ENCODE measurements around the gene MYO19. TPM values are rescaled to one million over a fixed set of nuclear protein-coding genes. Genes with fewer than 3 reads are reported as not detected.

MYO19 gene
- total RNA-seq, 2 experiments from 2014 or later, result 106 to 114 TPM

- POLR2A ChIA-PET, result interaction anchor here (1.0 to 1.5 kb wide), 2 partner anchors 12 to 20 kb away, joined by 3 read pairs; no protein-coding TSS in a partner anchor
- Mint-ChIP-seq H3K9me3 (peaks cover 2% of the 10 kb centered on the region), H3K27me3 (no peaks in the 10 kb centered on the region), H3K4me3 (no peak overlapping the region), H3K36me3 (ENCODE audit: low read depth) (peaks cover 54% of the 10 kb centered on the region), H3K4me1 (ENCODE audit: low read depth) (peaks cover 32% of the 10 kb centered on the region), H3K27ac (peak overlapping the region; percentile 55)
- ATAC-seq (no peak), DNase-seq (no peak)
- CTCF ChIA-PET, result interaction anchor here (1.2 kb wide), 1 partner anchor 13 kb away, joined by 3 read pairs; no protein-coding TSS in a partner anchor
- TF ChIP-seq, protein P1, sequence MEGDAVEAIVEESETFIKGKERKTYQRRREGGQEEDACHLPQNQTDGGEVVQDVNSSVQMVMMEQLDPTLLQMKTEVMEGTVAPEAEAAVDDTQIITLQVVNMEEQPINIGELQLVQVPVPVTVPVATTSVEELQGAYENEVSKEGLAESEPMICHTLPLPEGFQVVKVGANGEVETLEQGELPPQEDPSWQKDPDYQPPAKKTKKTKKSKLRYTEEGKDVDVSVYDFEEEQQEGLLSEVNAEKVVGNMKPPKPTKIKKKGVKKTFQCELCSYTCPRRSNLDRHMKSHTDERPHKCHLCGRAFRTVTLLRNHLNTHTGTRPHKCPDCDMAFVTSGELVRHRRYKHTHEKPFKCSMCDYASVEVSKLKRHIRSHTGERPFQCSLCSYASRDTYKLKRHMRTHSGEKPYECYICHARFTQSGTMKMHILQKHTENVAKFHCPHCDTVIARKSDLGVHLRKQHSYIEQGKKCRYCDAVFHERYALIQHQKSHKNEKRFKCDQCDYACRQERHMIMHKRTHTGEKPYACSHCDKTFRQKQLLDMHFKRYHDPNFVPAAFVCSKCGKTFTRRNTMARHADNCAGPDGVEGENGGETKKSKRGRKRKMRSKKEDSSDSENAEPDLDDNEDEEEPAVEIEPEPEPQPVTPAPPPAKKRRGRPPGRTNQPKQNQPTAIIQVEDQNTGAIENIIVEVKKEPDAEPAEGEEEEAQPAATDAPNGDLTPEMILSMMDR (IDR thresholded peaks at IDR 0.05), result no peak
- intact Hi-C loops (cut with micrococcal nuclease), result no loop called here
Measured at GRCh38 chr17:36532435-36532975, 2.2 kb downstream of the MYO19 start.

DNA sequence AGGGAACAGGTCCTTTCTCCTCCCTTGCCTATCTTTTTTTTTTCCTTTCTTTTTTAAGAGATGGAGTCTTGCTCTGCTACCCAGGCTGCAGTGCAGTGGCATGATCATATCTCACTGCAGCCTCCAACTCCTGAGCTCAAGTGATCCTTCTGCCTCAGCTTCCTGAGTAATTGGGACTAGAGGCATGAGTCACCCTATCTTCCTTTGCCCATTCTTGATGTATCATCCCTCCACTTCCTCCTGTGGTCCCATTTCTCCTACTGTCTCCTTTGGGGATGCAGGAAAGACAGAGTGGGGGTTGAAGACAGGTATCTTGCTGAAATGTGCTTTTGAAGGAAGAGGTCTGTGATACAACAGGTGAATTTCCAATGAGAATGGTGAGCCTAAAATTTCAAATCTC, 5.5 kb downstream of the MYO19 start:
- ChIA-PET CTCF (no interaction called here), POLR2A (interaction anchor here (0.7 kb wide), 1 partner anchor 14 kb away, joined by 3 read pairs; no protein-coding TSS in a partner anchor)
- H3K27ac Mint-ChIP-seq, result peak overlapping the region; percentile 53
- H3K4me3 Mint-ChIP-seq, result no peak overlapping the region
- peaks cover 61% of the 10 kb centered on the region for H3K36me3 Mint-ChIP-seq (ENCODE audit: low read depth)
- TF ChIP-seq, protein P1 (IDR thresholded peaks at IDR 0.05), result no peak
- no peak for ATAC-seq
- DNase-seq, result no peak
- peaks cover 43% of the 10 kb centered on the region for H3K4me1 Mint-ChIP-seq (ENCODE audit: low read depth)
- no peaks in the 10 kb centered on the region for H3K9me3 Mint-ChIP-seq
- no peaks in the 10 kb centered on the region for H3K27me3 Mint-ChIP-seq
- intact Hi-C loops (cut with micrococcal nuclease), result no loop called here

GRCh38 chr17:36527621-36528250, 6.9 kb downstream of the MYO19 start:
- ATAC-seq (no peak), DNase-seq (no peak)
- Mint-ChIP-seq H3K4me3 (no peak overlapping the region), H3K9me3 (no peaks in the 10 kb centered on the region), H3K4me1 (ENCODE audit: low read depth) (peaks cover 34% of the 10 kb centered on the region), H3K36me3 (ENCODE audit: low read depth) (peaks cover 55% of the 10 kb centered on the region), H3K27ac (no peak overlapping the region), H3K27me3 (no peaks in the 10 kb centered on the region)
- ChIA-PET CTCF (interaction anchor here (1.4 kb wide), 1 partner anchor 75 kb away, joined by 4 read pairs; no protein-coding TSS in a partner anchor), POLR2A (interaction anchor here (0.6 to 1.0 kb wide), 2 partner anchors 9 to 31 kb away, joined by 3 read pairs; no protein-coding TSS in a partner anchor)
- intact Hi-C loops (cut with micrococcal nuclease), result no loop called here
- TF ChIP-seq, protein P1 (IDR thresholded peaks at IDR 0.05), result no peak

DNA sequence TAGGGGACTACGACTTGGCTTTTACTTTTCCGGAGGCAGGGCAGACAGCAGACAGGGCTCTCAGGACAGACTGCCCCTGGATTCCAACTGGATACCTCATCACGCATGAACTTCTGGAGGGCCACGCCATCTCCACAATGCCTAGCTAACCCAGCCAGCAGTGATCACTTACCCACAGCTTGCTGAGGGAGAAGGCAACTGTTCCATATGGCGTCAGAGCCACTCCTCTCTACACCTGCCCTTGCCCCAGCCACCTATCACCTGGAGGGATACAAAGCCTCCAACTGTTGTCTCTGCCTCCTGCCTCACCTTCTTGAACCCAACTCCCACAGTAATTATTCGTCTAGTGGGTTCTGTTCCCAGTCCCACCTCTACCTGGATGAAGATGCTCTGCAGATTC, 8.8 kb downstream of the MYO19 start:
- TF ChIP-seq, protein P1 (IDR thresholded peaks at IDR 0.05), result no peak
- intact Hi-C loops (cut with micrococcal nuclease), result no loop called here
- DNase-seq (no peak), ATAC-seq (no peak)
- Mint-ChIP-seq H3K27ac (peak overlapping the region; percentile 13), H3K9me3 (no peaks in the 10 kb centered on the region), H3K4me3 (no peak overlapping the region), H3K4me1 (ENCODE audit: low read depth) (peaks cover 25% of the 10 kb centered on the region), H3K27me3 (no peaks in the 10 kb centered on the region), H3K36me3 (ENCODE audit: low read depth) (peaks cover 51% of the 10 kb centered on the region)
- ChIA-PET CTCF (interaction anchor here (0.6 kb wide), 1 partner anchor 8 kb away, joined by 3 read pairs; the partner anchor contains the start of genes MYO19 and PIGW), POLR2A (interaction anchor here (0.7 to 5.7 kb wide), 3 partner anchors 10 to 31 kb away, joined by 3 to 36 read pairs (median 3); partner anchors contain the start of genes MYO19 and PIGW)

- Mint-ChIP-seq H3K9me3 (no peaks in the 10 kb centered on the region), H3K4me1 (ENCODE audit: low read depth) (peaks cover 25% of the 10 kb centered on the region), H3K36me3 (ENCODE audit: low read depth) (peaks cover 59% of the 10 kb centered on the region), H3K4me3 (no peak overlapping the region), H3K27me3 (no peaks in the 10 kb centered on the region), H3K27ac (peak overlapping the region; percentile 59)
- TF ChIP-seq, protein P1 (IDR thresholded peaks at IDR 0.05), result no peak
- DNase-seq, result no peak
- POLR2A ChIA-PET, result interaction anchor here (0.7 to 5.7 kb wide), 5 partner anchors 10 to 33 kb away, joined by 3 to 36 read pairs (median 3); partner anchors contain the start of genes MYO19 and PIGW
- ATAC-seq, result no peak
- CTCF ChIA-PET, result interaction anchor here (1.8 kb wide), 1 partner anchor 9 kb away, joined by 10 read pairs; the partner anchor contains the start of genes MYO19 and PIGW
- intact Hi-C loops (cut with micrococcal nuclease), result no loop called here
Measured at GRCh38 chr17:36525113-36525512, 9.6 kb downstream of the MYO19 start.

All from activated CD8-positive, alpha-beta T cell treated with anti-CD3 and anti-CD28 coated beads for 36 hours (primary cell).